Retinal pigment epithelial cell (primary cell): ENCODE measurements around the gene PDGFC.

Source experiments
- DNase-seq: peaks from one replicate; pipeline ENCODE4 v3.0.0-alpha.2; 2010; ENCODE audit warnings: low read depth
- H3K4me3 ChIP-seq: 2 replicates; pipeline ENCODE4 v1.5.1; 2011; ENCODE audit warnings: mild to moderate bottlenecking, low read length, control low read depth, moderate library complexity
- CTCF ChIP-seq: conservative IDR thresholded peaks from 2 replicates; pipeline ENCODE4 v1.5.1; 2011; ENCODE audit warnings: low read depth, low read length, control low read depth, inconsistent platforms

PDGFC gene

DNA sequence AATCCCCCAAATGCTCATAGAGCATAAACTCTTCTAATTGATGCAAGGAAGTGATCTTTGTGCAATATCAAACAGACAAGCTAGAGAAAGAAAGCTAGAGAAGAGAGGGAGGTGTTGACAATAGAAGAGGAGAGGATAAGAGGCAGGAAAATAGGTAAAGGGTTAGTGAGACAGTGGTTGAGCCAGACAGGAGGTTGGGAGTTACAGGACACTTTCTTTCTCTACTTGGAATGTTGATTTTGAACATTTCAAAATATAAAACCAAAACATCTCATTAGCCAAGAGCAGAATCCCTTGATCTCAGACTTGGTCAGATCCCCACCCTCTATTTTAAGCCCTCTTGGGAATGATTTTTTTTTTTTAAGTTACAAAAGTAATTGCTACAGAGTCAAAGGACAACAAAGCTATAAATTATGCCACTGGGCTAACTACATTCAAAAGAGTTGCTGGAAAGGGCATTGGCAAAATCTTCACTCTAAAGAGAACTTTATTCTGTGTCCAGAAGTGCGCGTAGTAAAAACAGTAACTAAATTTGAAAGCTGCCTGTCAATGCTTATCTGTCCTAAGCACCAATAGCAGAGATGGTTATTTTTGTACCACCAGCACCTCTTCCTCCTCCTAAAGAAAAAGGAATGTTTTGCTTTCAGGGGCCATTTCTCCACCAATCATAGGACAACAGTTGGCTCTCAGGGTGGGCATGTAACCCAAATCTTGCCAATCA is 133.8 kb downstream of the PDGFC start:
- TF ChIP-seq CTCF: no peak
- no peak for DNase-seq
- H3K4me3 ChIP-seq: no peak overlapping the region

DNA sequence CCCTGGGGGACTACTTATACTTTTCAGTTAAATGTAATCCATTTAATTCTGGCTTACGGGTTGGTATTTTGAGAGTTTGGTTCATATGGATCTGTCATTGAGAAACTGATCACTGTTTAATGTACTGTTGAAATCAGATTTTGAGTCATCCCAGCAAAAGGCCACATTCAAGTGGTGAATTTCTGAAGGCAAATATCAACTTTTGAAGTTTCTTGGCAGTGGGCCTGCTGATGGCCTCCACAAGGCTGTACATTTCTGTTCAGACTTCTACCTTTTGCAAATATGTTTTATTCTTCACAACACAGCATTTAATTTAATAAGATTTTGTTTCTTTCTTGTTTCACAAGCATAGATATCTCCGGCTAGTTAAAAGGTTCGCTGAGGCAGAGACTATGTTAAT is 138.7 kb downstream of the PDGFC start:
- H3K4me3 ChIP-seq: no peak overlapping the region
- DNase-seq: no peak
- TF ChIP-seq CTCF: no peak

- no peak overlapping the region for H3K4me3 ChIP-seq
- TF ChIP-seq CTCF: no peak
- no peak for DNase-seq
Observed at GRCh38 chr4:156830351-156830750, 141.2 kb downstream of the PDGFC start.

DNA sequence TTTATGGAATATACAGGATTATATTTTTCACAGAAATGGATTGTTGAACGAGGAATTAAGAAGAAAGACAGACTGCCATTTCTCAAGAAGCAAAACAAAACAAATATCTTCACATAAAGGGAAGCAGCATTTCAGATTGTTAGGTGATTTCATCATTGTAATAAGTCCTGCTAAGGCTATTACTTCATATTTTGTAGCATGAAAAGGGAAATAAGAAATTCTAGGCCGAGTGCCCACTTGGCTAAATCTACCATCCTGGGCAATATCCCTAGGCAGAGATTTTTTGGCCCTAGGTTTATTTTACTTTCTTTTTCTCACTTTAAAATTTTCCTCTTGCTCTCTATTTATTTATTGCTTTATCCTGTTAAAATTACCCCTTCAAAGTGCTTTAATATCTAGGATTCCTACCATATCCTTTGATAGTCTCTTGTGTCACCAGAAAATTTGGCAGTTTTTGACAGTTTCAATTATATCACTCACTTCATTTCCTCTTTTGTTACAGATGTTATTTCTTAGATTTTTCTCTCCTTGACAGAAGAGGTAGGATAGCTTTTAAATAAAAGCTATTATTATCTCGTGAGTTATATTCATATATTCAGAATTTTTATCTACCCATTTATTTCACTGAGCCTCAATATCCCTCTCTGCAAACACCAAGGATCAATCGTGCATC is 142.3 kb downstream of the PDGFC start:
- H3K4me3 ChIP-seq: no peak overlapping the region
- no peak for TF ChIP-seq CTCF
- DNase-seq: peak; percentile 16

GRCh38 chr4:156827519-156827918 is 144.1 kb downstream of the PDGFC start:
- no peak for DNase-seq
- no peak for TF ChIP-seq CTCF
- no peak overlapping the region for H3K4me3 ChIP-seq

GRCh38 chr4:156825074-156825473 is 146.5 kb downstream of the PDGFC start:
- DNase-seq: peak; percentile 65
- no peak for TF ChIP-seq CTCF

More at GRCh38 chr4:156825074-156825473, 146.5 kb downstream of the PDGFC start:
- no peak overlapping the region for H3K4me3 ChIP-seq
